Measurements from ENCODE around the gene CFAP70.
A peak's percentile ranks its signal among the peaks of the same experiment; 100 is the strongest.
"Not testable (repeated sequence)": the region's sequence is repeated elsewhere in the genome, so short reads cannot be mapped to it uniquely, and the experiment has no call there.

CFAP70 gene

DNA sequence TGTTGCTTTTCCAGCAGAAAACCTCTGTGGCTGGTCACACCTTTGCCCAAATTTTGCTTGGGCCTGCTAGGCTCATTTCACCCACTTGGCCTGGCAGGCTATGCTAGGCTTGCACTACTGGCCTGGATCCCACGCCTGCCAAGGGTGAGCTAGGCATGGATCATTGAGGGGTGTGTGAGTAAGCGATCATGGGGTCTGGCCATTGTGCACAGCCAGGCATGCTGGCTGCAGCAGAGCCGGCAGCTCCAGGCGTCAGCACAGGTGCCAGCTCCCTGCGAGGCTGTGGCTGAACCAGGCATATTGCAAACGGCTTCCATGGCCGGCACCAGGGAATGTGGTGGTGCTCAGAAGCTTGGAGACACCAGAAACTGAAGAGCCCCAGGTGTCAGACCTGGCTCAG is 19.2 kb downstream of the CFAP70 start:
- peak; percentile 42 for DNase-seq (ENCODE audit: low spot score)

- DNase-seq (ENCODE audit: low spot score) = no peak
Measured at GRCh38 chr10:73338801-73339368, 19.8 kb downstream of the CFAP70 start.

DNA sequence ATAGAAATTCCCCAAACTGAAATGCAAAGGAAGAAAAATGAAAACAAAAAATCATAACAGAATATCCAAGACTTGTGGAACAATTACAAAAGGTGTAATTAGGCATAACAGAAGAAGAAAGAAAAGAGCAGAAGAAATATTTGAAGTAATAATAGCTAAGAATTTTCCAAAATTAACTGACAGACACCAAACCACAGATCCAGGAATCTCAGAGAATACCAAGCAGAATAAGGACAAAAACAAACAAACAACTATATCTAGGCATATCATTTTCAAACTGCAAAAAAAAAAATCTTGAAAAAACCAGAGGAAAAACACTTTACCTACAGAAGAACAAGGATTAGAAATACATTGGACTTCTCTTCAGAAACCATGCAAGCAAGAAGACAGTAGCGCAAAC is 25.5 kb downstream of the CFAP70 start:
- DNase-seq (ENCODE audit: low spot score) = no peak

DNA sequence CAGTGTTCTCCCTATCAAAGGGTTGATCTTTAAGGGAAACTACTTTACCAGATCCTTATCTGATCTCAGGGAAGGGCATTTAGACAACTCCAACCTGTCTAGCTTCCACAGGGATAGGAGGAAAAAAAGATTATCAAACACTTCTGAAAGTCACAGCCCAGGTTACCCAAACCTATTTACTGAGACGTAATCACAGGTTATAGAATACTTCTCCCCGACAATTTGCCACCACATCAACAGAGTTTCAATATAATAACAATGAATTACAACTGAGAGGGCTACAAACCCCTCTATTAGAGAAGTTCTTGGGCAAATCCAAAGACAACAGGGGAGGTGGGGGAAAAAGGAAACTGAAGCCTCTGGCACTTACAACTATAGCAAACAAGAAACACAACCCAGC is 26.3 kb downstream of the CFAP70 start:
- DNase-seq (ENCODE audit: low spot score) = no peak

- DNase-seq (ENCODE audit: low spot score) = not testable (repeated sequence)
Measured at GRCh38 chr10:73328523-73328922, 30.1 kb downstream of the CFAP70 start.

GRCh38 chr10:73325290-73325689 is 33.4 kb downstream of the CFAP70 start:
- DNase-seq (ENCODE audit: low spot score) = not testable (repeated sequence)

GRCh38 chr10:73323582-73323981 is 35.1 kb downstream of the CFAP70 start:
- not testable (repeated sequence) for DNase-seq (ENCODE audit: low spot score)

DNA sequence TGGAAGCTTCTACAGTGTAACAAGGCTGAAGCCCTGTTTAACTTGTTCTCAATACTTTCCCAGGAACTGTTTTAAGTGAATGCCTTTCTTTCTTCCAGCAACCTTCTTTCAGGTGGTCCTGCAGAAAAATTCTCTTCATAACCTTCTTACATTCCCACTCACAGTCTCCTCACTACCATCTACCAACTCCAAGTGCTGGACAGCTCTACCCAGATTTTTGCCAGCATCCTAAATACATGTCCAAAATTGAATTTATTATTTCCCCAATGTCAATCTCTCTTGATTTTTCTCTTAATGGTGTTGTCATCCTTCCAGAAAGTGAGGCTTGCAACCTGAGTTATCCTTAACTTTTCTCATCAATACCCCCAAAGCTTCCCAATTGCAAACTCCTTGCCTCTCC is 48.2 kb downstream of the CFAP70 start:
- DNase-seq (ENCODE audit: low spot score) = no peak

GRCh38 chr10:73307203-73307800 is 51.4 kb downstream of the CFAP70 start:
- DNase-seq (ENCODE audit: low spot score) = no peak

- DNase-seq (ENCODE audit: low spot score) = no peak
Measured at GRCh38 chr10:73306171-73306708, 52.4 kb downstream of the CFAP70 start.

DNA sequence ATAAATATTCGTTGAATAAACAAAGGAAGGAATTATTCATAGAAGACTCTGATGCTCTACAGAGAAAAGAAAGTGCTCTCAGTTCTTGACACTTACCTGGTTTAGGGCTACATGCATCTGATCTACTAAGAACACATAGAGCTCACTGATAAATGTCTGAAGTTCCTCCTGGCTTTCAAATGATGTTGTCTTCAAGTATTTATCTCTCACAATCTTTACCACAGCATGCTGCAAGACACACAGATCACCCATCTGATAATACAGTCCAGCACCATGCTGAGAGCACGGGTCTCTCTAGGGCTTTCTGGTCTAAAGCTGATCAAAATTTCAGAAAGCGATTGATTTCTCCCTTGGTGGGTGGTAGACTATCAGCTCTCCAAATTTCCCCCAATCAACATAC is 61.7 kb downstream of the CFAP70 start:
- no peak for DNase-seq (ENCODE audit: low spot score)

DNA sequence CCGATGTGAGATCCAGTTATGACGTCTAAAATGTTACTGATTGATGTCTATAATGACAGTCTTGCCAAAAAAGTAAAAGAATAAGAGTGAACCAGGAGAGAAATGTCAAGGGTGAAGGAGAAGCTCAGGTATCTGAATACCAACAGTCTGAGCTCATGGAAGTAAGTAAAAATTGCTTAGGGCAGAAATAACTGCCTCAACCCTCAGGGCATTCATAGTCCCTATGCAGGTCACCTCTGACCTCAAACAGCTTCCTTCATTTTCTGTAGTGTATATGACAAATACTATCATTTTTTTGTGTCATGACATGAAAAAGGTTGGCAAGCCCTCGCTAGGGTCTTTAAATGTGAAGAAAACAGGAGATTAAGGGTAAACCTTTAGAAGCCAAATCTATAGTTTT is 65.2 kb downstream of the CFAP70 start:
- DNase-seq (ENCODE audit: low spot score) = no peak

DNA sequence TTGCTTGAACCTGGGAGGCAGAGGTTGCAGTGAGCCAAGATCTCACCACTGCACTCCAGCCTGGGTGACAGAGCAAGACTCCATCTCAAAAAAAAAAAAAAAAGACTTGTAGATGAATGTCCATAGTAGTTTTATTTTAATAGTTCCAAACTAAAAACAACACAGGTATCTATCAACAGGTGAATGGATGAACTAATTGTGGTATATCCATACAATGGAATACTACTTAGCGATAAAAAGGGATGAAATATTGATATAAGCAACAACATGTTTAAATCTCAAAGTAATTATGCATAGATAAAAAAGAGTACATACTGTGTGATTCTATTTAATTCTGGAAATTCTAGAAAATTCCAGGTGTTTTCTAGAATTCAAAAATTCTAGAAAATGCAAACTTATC is 68.7 kb downstream of the CFAP70 start:
- DNase-seq (ENCODE audit: low spot score) = no peak

- DNase-seq (ENCODE audit: low spot score) = no peak
Measured at GRCh38 chr10:73287441-73287840, 71.2 kb downstream of the CFAP70 start.

DNA sequence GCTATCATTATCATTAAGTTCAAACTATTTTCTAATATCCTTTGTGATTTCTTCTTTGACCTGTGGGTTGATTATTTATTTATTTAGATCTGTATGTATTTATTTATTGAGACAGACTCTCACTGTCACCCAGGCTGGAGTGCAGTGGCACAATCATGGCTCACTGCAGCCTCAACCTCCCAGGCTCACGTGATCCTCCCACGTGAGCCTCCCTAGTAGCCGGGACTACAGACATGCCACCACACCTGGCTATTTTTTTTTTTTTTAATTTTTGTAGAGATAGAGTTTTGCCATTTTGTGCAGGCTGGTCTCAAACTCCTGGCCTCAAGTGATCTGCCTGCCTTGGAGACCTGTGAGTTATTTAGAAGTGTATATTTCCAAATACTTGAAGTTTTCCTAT is 77.6 kb downstream of the CFAP70 start:
- DNase-seq (ENCODE audit: low spot score) = no peak

DNA sequence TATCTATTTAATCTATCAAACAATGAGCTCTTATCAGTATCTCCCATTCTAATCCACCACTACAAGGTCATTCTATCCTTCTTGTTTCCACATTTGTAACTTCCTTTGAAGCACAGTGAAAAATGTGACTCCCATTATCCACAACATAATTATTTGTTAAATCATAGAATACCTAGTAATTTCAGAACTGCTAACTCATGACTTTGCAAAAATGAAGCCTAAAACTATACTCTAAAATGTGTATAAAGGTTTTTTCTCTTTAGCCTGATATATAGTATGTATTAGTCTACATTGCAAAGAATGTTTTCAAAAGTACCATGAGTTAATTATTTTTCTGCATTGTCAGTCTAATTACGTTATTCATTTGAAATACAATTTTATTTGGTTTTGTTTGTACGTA is 94.2 kb downstream of the CFAP70 start:
- DNase-seq (ENCODE audit: low spot score) = no peak

DNA sequence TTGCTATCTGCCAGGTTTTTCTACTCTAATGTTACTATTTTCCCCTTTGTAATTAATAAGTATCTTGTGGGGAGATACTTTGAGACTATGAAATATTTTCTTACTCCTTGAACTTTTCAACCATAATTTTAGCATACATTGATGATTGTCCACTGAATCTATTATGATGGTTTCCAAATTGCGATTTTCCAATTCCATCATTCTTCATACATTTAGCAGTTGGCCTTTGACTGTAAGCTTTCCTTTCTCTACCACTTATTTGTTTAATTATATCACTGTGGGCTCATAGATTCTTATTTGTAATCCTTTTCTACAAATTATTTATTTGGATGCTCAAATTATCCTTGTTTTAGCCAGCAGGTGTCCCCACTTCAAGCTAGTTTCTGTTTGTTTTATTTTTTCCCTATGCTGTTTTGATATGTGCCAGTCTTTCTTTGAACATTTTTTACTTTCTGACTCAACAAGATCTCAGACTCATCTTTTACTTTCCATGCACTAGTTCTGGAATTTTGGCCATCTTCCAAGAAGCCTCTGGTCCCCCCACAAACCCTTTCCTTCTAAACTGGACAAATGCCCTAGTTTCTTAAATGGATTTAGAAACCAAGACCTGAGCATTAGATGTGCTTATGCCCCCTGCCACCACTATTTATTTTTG is 94.8 kb downstream of the CFAP70 start:
- DNase-seq (ENCODE audit: low spot score) = no peak

DNA sequence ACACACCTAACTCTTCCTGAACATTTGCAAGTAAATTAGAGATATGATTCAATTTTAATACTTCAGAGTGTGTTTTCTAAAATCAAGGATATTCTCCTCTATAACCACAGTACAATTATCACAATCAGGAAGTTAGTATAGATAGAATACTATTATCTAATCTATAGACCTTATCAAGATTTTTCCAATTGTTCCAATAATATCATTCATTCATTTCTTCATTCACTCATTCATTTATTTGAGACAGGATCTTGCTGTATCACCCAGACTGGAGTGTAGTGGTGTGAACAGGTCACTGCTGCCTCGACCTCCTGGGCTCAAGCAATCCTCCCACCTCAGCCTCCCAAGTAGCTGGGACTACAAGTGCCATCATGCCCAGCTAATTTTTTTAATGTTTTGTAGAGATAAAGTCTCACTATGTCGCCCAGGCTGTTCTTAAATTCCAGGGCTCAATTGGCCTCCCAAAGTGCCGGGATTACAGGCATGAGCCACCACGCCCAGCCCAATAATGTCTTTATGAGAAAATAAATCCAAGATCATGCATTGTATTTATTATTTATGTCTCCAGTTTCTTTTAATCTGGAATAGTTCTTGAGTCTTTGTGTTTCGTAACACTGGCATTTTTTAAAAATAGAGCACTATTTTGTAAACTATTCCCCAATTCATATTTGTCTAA is 95.6 kb downstream of the CFAP70 start:
- DNase-seq (ENCODE audit: low spot score) = no peak

DNA sequence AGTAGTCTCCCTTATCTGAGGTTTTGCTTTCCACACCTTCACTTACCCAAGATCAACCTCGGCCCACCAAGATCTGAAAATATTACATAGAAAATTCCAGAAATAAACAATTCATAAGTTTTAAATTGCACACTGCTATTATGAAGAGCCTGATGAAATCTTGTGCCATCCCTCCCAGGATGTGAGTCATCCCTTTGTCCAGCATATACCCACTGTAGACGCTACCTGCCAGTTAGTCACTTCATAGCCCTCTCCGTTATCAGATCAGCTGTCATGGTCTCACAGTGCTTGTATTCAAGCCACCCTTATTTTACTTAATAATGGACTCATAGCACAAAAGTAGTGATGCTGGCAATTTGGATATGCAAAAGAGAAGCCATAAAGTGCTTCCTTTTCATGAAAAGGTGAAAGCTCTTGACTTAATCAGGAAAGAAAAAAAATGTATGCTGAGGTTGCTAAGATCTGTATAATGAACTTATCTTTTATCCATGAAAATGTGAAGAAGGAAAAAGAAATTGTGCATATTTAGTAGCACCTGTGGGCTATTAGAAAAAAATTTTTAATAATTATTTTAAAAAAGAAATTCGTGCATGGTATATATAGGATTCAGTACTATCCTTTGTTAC is 96.4 kb downstream of the CFAP70 start:
- DNase-seq (ENCODE audit: low spot score) = no peak

- DNase-seq (ENCODE audit: low spot score) = no peak
Measured at GRCh38 chr10:73261362-73261995, 97.2 kb downstream of the CFAP70 start.

DNA sequence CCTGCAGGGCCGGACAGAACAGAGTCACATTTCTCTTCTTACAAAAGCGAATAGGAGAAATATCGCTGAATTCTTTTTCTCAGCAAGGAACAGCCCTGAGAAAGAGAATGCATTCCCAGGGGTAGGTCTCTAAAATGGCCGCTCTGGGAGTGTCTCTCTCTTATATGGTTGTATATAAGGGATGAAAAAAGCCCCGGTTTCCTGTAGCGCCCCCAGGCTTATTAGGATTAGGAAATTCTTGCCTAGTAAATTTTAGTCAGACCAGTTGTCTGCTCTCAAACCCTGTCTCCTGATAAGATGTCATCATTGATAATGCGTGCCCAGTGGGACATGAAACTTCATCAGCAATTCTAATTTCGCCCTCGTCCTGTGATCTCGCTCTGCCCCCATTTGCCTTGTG is 100.1 kb downstream of the CFAP70 start:
- DNase-seq (ENCODE audit: low spot score) = not testable (repeated sequence)

DNA sequence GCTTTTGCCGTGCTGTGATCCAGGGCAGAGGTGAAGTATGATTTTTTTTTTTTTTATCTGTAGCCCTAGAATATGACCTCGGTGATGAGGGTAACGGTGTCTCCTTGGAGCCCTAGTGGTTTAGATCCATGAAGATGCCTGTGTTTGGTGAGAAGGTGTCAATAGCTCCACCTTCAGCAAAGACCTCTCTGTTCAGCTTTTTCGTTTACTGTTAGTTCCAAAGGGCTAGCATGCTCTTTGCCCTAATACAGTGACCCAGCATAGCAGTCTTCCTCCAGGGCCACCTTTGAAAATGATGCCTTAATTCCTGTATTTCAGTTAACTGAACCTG is 105.5 kb downstream of the CFAP70 start:
- DNase-seq (ENCODE audit: low spot score) = no peak
